H1 (cell line): ENCODE data around the gene DENND2A. TPM values are rescaled to one million over a fixed set of nuclear protein-coding genes. Genes with fewer than 3 reads are reported as not detected.

Experiments
- BACH1 ChIP-seq: IDR thresholded peaks from 2 replicates; pipeline ENCODE4 v1.6.1; 2012; ENCODE audit warnings: low read length, improper control_type of control experiment
- CEBPB ChIP-seq: IDR thresholded peaks from 2 replicates; pipeline ENCODE4 v1.6.1; 2012; ENCODE audit warnings: low read depth, low read length
- CTBP2 ChIP-seq: IDR thresholded peaks from 2 replicates; pipeline ENCODE4 v1.7.0; 2011; ENCODE audit warnings: borderline replicate concordance, mild to moderate bottlenecking, moderate library complexity, mixed read lengths, low read length; ENCODE audit not compliant: insufficient read depth, insufficient read length
- CTCF ChIP-seq, 3 experiments: IDR thresholded peaks; 1 replicate in 2 of 3; 2 replicates in 1 of 3; pipeline versions ENCODE4 v1.5.1 to v1.6.1; 2011; ENCODE audit warnings: low read length in 3 of 3, mild to moderate bottlenecking in 3 of 3, inconsistent platforms in 2 of 3, low read depth in 1 of 3, moderate library complexity in 1 of 3; ENCODE audit not compliant: insufficient read depth in 1 of 3; ENCODE audit errors: control extremely low read depth in 1 of 3
- EP300 ChIP-seq, 2 experiments: IDR thresholded peaks; 1 replicate in 1 of 2; 2 replicates in 1 of 2; pipeline ENCODE4 v1.6.1; 2011 to 2012; ENCODE audit warnings: low read depth in 2 of 2, low read length in 2 of 2, mild to moderate bottlenecking in 2 of 2, borderline replicate concordance in 1 of 2, inconsistent platforms in 1 of 2, moderate library complexity in 1 of 2
- ZNF274 ChIP-seq: IDR thresholded peaks from 2 replicates; pipeline ENCODE4 v1.7.0; 2012; ENCODE audit warnings: low read length, borderline replicate concordance; ENCODE audit errors: extremely low read depth
- polyA plus RNA-seq, 7 experiments: library from polyadenylated mRNA; depleted of rRNA in 3 of 7; stranded (reverse) in 5 of 7; unstranded in 2 of 7; fragments of >200 nt in 5 of 7; fragments of 200-250 nt in 2 of 7; gene quantifications; 1 replicate in 5 of 7; 2 replicates in 1 of 7; 4 replicates in 1 of 7; pipeline versions ENCODE4 v1.2.1 to v1.2.3, GENCODE V29; 2011 to 2013; ENCODE audit warnings: missing spikeins in 2 of 7, mixed read lengths in 2 of 7
- total RNA-seq: library from RNA; stranded (reverse); fragmentation: NEBNext Ultra II Directional; extraction: Animal tissue kit (Norgen Biotek cat#: 25700); gene quantifications from 2 replicates; pipeline ENCODE4 v1.2.1, GENCODE V29; 2021

Gene DENND2A
- total and polyA plus RNA-seq, 2 of the 8 experiments (the other 6 are each of a cell fraction or from before 2014, with no cell fraction given), result 5.0 to 13.0 TPM

DNA sequence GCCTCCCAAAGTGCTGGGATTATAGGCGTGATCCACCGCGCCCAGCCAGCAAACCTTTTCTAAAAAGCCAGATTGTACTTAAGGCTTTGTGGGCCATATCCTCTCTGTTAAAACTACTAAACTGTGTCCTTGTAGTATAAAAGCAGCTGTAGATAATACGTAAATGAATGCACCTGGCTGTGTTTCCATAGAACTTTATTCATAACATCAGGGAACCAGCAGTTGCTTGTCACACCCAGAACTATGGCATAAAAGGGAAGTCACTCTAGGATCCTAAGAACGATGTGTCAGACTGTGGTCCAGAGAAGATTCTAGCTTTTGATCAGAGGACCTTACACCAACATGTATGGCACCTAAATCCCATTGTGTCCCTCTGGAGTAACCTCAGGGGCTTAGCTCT lies 63.0 kb downstream of the DENND2A start (continued):
- TF ChIP-seq CTCF (IDR thresholded peaks at IDR 0.05; ENCODE audit: control extremely low read depth in 1 of 3, insufficient read depth in 1 of 3, low read depth in 1 of 3, low read length in 3 of 3) (no peak), BACH1 (no peak), ZNF274 (no peak), CTBP2 (no peak), CEBPB (no peak), EP300 (IDR thresholded peaks at IDR 0.05; ENCODE audit: borderline replicate concordance in 1 of 2, low read depth in 2 of 2, low read length in 2 of 2) (no peak)
